COLO668 (cell line): ENCODE data around the gene MAD2L1.
"Not testable (repeated sequence)": the region's sequence is repeated elsewhere in the genome, so short reads cannot be mapped to it uniquely, and the experiment has no call there.

Experiments
- DNase-seq: peaks from one replicate; lab custom pipeline; 2025; ENCODE audit not compliant: unreplicated experiment; lab: John Stamatoyannopoulos, UW

MAD2L1 gene

DNA sequence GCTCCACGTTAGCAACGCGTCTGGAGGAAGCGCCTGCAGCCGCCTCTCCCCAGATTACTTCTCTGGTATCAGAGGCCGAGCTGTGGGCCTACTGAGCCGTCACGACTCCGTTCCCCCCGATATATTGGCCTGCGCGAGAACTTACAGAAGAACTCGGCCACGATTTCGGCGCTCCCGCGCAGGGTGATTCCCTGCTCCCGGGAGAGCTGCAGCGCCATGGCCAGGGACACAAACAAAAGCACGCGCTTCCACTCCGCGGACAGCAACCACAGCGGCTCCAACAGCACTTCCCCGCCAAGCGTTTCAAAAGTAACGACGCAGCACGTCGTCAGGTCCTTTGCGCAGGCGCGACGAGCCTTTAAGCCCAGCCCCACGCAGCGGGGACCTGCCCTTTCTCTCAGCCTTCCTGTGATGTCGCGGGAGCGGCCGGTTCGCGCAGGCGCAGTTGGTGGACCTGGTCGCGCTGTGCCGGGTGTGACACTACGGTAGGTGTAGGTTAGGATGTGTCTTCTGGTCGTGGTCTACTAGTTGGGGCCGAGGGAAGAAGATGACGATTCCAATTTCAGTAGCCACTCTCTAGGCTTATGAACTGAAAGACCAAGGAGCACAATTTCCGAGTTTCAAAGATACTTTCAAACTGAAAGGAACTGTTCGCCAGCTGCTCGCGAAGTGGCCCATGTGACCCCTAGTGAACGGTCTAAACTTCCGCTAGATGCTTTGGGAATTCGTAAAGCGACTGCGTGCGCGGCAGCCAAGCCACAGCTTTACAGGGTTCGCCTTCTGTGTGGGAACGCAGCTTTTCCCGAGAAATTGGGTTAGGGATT, at the start of gene MAD2L1:
TSS of gene MAD2L1 (minus strand) at position 332 of the 824 bp plus-strand sequence. CDS start at position 218, 114 bp downstream.
- peak; percentile 99 for DNase-seq

DNA sequence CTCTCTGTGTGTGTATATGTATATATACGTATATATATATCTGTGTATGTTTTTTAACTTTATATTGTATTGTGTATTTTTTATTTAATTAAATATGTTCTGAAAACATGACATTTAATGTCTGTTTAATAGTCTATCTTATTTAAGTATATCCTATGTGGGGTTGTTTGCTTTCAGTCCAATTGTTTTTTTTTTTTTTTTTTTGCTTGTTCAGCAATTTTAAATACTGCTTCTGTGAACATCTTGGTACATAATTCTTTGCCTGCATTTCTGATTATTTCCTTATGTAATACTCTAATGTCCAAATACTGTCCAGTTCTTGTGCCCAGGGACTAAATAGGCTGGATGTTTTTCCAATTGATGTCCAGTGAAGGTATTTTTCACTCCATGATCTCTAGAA, 45.1 kb upstream of the MAD2L1 start:
- DNase-seq: no peak

DNA sequence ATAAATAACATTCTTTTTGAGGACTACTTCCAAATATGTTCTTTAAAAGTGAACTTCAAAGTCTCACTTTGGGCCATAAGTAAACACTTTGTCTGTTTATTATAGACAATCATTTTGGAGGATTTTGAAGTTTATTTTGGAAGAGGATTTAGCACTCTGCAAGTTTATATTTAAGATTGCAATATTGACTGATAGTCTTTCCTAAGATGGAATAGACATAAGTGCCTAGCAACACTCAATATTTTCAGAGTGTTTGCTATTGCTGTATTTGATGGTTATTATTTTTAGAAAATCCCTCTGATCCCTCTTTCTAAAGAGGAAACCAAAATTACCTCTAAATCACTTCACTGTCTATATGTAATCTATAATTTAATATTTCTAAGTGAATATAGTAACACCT, 42.8 kb upstream of the MAD2L1 start:
- no peak for DNase-seq

DNA sequence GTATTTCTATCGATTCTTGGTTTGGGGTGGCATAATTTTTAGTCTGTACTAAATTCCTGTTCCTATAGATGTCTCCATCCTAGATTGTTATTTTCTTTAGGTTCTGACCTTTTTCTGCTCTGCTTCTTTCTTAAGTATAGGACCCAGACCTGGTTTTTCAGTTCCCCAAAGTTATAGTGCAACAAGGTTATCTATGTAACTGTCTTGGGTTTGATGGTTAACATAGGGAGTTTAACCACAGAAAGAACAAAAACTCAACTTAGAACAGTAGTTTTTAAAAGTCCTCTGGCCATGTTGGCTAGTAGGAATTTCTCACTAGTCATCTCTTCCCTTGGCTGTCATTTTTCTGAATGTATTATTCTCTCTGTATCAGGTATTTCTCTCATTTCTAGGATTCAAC, 38.8 kb upstream of the MAD2L1 start:
- DNase-seq: no peak

DNA sequence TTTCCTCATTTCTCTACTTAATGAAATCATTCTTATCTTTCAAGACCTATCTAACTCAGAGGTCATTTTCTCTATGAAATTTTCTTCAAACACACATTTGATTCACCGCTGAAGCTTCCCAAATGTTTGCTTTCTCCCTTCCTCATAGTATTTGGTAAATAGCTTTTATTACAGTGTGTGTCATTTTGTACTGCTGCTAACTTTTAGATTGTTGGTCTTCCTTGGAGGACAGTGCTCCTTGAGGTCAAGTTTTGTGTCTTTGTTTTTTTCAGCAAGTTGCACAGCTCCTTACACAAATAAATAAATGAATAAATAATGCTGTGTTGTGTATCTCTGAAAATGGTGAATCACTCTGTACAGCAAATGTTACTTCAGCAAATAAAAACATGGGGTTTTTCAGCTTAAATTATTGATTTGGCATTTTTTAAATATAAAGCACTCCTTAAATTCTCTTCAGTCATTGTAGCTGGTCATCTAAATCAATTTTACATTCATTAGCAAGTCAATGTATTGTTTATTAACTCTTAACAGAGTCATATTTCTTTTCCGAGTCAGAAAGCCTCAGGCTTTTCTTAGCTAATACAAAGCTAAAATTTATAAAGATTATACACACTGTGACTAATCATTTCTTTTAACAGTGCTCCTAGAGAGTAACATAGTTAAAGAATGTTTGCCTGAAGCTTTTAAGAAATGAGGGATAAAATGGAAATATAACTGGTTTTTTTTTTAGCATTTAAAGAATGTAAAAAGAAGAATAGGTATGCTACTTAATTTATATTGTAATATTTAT, 30.1 kb upstream of the MAD2L1 start:
- DNase-seq: no peak

DNA sequence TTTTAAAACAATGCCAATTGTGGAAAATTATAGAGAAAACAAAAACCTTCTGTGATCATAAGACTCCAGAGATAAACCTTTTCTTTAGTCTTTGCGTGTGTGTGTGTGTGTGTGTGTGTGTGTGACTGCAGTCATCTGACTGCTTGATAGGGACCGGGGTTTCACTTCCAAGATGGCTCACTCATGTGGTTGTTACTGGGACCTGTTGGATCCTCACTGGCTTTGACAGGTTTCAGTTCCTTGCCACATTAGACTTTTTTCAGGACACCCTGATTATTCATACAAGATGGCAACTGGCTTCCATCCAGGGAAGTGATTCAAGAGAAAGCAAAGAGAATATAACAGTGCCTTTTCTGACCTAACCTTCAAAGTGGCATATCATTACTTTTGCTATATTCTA, 21.9 kb upstream of the MAD2L1 start:
- no peak for DNase-seq

DNA sequence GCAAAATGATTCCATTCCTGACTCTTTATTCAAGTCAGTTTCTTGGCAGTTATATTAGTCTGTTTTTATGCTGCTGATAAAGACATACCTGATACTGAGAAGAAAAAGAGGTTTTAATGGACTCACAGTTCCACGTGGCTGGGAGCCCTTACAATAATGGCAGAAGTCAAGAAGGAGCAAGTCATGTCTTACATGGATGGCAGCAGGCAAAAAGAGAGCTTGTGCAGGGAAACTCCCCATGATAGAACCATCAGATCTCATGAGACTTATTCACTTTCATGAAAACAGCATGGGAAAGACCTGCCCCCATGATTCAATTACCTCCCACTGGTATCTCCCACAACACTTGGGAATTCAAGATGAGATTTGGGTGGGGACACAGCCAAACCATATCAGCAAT, 21.4 kb upstream of the MAD2L1 start:
- DNase-seq: not testable (repeated sequence)

DNA sequence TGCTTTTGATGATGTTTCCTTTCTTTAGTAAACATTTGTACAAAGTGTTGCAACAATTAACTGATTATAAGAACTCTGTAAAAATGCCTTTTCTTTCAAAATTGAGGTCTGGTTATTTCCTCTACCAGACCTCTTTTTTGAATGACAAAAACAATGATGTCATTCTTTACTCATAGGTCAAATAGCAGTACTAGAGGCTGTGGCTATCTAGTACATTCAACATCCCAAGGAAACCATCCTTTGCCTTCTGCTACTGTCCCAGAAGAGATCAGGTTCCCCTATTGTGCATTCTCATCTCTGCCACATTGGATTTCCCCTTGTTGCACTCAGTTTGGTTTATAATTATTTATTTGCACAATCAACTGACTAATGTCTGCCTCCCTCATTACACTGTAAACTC, 19.1 kb upstream of the MAD2L1 start:
- no peak for DNase-seq

DNA sequence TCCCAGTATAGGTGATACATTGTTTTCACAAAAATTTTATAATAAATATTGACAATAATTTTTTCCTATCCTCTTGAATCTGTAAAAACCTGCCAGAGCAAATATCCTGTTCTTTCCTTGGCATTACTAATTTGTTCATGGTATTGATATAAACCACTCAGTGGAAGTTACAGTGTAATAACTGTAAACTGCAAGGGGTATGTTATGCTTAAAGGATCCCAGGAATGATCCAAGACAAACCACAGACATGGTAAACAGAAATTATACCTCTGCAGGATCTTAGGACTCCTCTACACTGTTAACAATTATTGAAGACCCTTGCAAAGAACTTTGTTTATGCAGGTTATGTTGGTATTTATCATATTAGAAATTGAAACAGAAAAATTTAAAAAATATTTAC, 17.7 kb upstream of the MAD2L1 start:
- no peak for DNase-seq

DNA sequence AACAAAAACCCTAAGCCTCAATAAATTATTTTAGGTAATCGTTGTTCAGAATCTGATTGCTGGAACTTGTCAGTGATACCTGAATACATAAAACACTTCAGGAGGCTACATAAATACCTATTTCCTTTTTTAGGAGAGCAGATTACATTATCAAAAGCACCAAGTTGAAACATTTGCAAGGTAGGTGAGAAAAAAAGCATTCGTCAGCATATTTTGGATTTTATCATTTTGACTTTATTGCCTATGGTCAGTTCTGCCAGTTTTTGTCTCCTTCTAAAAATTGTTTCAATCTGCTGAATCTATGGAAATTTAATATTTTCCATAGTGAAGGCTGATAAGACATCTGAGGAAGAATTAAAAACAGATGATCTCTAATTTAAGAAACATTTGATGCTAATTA, 16.5 kb upstream of the MAD2L1 start:
- DNase-seq: no peak

DNA sequence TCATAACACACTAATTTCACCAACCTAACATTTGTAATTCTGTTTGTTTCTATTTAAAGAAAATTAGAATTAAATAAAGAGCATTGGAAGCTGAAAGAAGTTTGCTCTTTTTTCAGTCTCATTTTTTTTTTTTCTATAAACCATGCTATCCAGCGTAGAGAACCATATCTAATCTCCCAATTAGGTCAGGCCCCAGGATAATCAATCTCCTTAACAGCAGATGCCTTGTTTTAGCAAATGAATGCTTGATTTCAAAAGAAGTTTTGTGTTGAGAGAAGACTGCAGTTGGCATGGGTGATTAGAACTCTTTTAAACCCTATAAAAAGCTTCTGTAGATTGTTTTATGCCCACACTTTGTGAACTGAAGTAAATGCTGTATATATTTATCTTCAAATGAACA, 15.6 kb upstream of the MAD2L1 start:
- DNase-seq: no peak

DNA sequence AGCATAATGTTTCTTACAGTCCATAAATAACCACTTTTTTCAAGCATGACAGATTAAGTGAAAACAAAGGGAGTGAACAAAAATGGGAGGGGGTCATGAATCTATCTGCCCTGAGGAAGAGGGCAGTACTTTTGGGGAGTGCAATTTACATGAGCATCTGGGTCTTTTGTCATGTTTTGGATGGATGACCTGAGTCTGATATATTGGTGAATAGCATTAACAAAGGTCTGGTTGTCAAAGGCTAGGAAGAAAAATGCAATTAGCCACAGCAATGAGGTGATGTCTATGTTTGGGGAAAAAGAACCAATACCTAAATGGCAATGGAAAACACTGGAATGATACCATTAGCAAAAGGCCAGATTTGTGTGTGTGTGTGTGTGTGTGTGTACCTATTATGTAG, 15.1 kb upstream of the MAD2L1 start:
- DNase-seq: no peak

DNA sequence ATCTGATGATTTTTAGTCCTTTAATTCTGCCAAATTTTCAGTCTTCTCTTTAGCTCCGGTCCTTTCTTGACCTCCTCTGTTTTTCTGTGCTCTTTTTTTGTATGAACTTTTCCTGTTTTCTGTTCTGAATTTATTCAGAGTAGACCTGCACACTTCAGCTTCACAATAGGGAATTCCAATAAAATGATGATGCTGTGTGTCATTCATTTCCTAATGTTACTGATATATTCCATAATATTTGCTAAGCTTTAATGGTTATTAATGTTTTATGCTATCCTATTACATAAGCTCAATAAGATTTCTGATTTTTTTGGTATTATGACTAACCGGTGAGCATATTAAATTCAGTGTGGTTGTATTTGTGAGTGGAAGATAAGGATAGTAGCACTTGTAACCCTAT, 13.9 kb upstream of the MAD2L1 start:
- DNase-seq: no peak

DNA sequence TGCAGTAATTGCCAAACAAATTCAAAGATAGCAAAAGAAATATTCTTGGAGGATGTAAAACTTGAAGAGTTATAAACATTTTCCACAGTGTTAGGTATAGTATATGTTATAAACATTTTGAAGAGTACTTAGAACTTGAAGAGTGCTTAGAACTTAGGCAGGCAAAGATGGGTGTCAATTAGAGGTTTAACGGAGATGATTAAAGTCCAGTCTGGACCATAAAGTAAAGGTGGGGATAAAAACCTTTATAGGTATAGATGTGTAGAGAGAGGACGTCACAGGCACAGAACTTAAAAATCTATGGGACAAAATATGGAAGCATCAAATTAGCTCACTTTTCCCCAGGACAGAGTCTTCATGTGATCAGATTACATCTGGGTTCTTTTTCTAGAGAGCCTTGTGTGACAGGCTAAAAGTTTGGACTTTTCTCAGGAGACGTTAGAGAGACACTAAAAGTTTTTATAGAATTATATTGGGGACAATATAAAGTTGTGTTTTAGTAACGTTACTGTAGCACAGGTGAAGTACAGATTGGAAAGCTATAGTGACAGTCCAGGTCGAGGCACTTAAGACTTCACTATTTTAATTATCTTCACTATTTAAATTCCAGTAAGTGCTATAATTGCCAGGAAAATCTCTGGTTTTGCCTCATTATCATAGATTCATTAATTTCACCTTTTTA, 13.3 kb upstream of the MAD2L1 start:
- no peak for DNase-seq

DNA sequence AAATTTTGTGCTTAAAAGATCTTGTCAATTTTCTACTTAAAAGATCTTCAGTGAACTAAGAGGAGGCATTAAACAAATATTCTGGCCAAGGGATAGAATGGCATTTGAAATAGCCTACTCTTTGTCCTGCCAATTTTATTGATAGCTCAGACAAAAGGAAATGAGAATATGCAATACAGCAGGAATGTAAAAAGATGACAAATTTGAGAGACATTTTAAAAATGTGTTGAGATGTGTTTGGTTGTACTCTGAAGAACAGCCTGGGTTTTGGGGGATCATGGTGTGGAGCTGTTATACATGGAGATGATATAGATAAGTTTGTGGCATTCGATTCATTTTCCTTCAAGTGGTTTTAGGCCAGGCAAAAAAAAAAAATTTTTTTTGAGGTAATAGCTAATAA, 11.6 kb upstream of the MAD2L1 start:
- DNase-seq: no peak

DNA sequence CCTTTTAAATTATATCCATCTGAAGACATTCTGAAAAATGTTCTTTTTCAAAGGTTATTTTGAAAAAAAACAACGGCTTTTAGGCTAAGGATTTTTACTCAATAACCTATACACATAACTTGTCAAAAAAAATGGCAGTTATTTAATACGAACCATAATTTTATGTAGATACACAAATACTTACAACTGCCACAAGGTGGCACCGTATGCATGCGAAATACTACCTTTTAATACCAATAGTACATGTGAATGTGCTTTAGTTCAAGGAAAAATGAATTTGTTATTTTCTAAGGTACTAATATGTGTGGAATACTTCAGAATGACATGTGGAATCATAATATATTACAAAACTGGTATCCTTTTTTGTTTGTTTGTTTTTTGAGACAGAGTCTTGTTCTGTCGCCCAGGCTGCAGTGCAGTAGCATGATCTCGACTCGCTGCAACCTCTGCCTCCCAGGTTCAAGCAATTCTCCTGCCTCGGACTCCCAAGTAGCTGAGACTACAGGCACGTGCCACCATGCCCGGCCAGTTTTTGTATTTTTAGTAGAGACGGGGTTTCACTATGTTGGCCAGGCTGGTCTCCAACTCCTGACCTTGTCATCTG, 4.6 kb upstream of the MAD2L1 start:
- DNase-seq: peak; percentile 61

DNA sequence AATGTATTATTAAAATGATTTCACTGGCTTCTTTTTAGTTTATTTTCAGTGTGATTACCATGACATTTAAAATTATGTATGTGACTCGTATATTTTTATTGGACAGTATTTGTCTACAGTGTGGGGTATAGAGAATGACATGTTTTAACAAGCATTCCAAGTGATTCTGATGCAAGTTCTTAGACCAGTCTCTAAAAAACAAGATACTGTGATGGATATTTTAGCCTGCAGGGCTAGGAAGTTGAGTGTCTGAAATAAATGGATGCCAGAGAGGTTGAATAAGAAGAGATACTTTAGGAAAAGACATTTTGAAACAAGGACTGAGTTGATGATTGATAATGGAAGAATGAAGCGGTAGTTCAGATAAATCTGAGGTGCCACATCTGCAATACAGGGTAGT, 3.5 kb upstream of the MAD2L1 start:
- no peak for DNase-seq

DNA sequence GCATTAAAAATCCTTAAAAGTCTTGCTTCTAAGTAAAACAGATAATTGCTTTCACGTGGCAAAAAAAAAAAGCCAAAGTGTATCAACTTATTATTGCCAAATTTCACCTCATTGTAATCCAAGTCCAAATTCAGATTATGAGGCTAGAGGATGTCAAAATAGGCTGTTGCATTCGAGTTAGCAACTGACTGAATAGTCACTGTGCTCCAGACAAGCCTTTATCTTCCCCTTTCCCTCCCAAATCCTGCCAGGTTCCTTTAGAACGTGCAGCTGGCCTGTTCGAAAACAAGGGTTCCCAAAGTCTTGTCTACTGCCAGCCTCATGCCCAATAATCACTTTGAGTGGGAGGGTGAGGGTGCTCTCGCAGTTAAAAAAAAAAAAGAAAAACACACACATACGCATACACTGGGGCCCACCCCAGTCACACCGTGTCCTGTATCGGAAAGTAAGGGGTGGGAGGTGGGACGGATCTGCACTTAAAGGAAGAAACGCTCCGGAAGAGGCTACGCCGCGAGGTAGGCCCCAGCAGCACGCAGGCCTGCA, 603 bp downstream of the MAD2L1 start:
- no peak for DNase-seq

DNA sequence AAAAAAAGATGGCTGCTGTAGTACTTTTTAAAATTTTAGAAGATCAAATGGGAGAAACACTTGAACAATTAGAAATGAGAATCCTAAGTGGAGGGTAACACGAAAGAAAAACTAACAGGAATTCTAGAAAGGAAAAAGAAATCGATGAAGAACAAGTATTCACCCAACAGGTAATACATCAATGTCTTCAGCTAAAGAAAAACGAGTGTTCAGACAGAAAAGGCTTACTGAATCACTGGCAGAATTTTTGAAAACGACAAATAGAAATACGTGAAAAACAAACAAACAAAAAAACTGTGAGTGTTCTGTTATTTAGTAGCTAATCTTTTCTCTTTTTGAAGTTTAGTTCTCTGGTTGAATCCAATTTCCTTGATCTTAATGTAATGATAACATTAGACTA, 1.8 kb downstream of the MAD2L1 start:
- DNase-seq: no peak

DNA sequence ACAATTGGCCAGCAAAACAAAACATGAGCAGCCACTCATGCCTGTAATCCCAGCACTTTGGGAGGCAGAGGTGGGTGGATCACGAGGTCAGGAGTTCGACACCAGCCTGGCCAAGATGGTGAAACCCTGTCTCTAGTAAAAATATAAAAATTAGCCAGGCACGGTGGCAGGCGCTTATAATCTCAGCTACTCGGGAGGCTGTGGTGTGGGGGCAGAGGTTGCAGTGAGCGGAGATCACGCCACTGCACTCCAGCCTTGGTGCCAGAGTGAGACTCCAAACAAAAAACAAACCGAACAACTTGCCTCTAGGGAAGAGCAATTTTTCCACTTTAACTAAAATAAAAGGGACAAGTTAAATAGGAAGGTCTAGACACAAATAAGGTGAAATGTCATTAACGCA, 2.9 kb downstream of the MAD2L1 start:
- not testable (repeated sequence) for DNase-seq

DNA sequence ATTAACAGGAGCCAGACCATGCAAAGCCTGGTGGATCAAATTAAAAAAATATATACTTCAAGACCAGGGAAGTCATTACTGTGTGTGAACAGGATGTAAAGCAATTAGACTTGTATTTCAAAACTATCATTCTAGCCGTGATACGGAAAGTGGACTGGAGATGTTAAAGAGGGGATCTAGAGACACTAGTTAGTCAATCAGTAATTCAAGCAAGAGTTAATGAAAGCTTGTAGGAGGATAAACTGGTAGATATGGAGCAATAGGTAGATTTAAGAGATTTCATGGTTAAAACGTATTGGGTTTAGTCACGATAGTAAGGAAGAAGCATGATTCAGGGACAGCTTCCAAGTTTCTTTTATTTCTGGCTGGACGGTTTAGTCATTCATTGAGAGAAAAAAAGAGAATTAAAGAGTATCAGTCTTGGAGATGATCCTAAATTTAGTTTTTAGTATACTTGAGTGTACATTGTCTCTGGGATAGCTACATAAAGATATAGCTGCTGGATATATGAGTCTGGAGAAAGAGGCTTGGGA, 3.9 kb downstream of the MAD2L1 start:
- no peak for DNase-seq
